GM23338 (cell line): ENCODE results near the gene ECSCR.

Experiments
- CTCF ChIP-seq, 2 experiments: fragments of 200-600 bp in 1 of 2; sonication (generic) in 1 of 2; conservative IDR thresholded peaks; 2 replicates each; pipeline versions ENCODE4 v1.5.1 to v1.6.1; 2016 to 2017; ENCODE audit warnings: antibody characterized with exemption in 2 of 2, low read depth in 2 of 2, mild to moderate bottlenecking in 2 of 2, moderate library complexity in 1 of 2
- EZH2 ChIP-seq: fragments of 200-600 bp; sonication (generic); IDR thresholded peaks from one replicate; pipeline ENCODE4 v1.8.0; 2017; ENCODE audit warnings: antibody characterized with exemption, mild to moderate bottlenecking, low read depth; ENCODE audit not compliant: unreplicated experiment
- EZH2phosphoT487 ChIP-seq: fragments of 200-600 bp; sonication (generic); IDR thresholded peaks from one replicate; pipeline ENCODE4 v1.8.1; 2018; ENCODE audit warnings: antibody characterized with exemption; ENCODE audit not compliant: unreplicated experiment
- POLR2AphosphoS5 ChIP-seq: IDR thresholded peaks from 2 replicates; pipeline ENCODE4 v1.6.1; 2016; ENCODE audit warnings: antibody characterized with exemption, low read depth
- STAT1 ChIP-seq: IDR thresholded peaks from one replicate; pipeline ENCODE4 v1.6.1; 2016; ENCODE audit warnings: antibody characterized with exemption; ENCODE audit not compliant: unreplicated experiment
- ZNF462 ChIP-seq: fragments of 250-450 bp; sonication (Bioruptor Pico); IDR thresholded peaks from 2 replicates; pipeline ENCODE4 v1.5.0; 2020; ENCODE audit warnings: mild to moderate bottlenecking, moderate library complexity

DNA sequence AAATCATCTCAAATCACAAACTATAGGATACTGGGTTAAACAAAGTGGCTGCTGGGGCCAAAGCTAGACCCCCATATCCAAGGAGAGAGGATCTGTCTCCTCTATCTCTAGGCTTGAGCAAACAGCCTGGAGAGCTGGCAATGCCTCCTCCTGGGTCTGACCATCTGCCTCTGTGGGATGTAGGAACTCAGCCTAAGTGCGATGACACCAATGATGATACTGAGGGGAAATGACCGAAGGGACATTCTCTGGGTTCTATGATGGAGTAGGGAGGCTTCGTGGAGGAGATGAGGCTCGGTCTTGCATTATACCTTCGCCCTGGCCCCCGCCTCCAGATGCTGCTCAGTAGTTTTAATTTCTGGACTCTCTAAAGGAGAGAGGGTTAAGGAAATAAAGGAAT, 49.4 kb downstream of the ECSCR start:
- TF ChIP-seq CTCF (conservative IDR thresholded peaks at IDR 0.05; ENCODE audit: low read depth in 2 of 2) (no peak), EZH2phosphoT487 (no peak), POLR2AphosphoS5 (no peak), EZH2 (no peak), STAT1 (no peak), ZNF462 (CRISPR knock-in tag) (no peak)
